22Rv1 (cell line): ENCODE measurements around the gene PALM.

Experiments used
- ZFX ChIP-seq: fragments of 450-650 bp; IDR thresholded peaks from 2 replicates; pipeline ENCODE4 v1.6.1; 2017; ENCODE audit warnings: antibody characterized with exemption, borderline replicate concordance
- TF ChIP-seq, protein P1 (sequence below): fragments of 450-650 bp; IDR thresholded peaks from 2 replicates; pipeline ENCODE4 v1.5.1; 2017; ENCODE audit warnings: mild to moderate bottlenecking

GRCh38 chr19:756821-757688 lies 48.3 kb downstream of the PALM start:
- TF ChIP-seq, protein P1, sequence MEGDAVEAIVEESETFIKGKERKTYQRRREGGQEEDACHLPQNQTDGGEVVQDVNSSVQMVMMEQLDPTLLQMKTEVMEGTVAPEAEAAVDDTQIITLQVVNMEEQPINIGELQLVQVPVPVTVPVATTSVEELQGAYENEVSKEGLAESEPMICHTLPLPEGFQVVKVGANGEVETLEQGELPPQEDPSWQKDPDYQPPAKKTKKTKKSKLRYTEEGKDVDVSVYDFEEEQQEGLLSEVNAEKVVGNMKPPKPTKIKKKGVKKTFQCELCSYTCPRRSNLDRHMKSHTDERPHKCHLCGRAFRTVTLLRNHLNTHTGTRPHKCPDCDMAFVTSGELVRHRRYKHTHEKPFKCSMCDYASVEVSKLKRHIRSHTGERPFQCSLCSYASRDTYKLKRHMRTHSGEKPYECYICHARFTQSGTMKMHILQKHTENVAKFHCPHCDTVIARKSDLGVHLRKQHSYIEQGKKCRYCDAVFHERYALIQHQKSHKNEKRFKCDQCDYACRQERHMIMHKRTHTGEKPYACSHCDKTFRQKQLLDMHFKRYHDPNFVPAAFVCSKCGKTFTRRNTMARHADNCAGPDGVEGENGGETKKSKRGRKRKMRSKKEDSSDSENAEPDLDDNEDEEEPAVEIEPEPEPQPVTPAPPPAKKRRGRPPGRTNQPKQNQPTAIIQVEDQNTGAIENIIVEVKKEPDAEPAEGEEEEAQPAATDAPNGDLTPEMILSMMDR: no peak
- no peak for TF ChIP-seq ZFX
